HCT116 (cell line): ENCODE results near the gene DOCK11. TPM values are rescaled to one million over a fixed set of nuclear protein-coding genes. Genes with fewer than 3 reads are reported as not detected.

ENCODE experiments used
- ATAC-seq: fragments of 200-7000 bp; cut with Tn5 transposase; 2 replicates; pipeline ENCODE4 v1.9.1; 2020; ENCODE audit warnings: mild to moderate bottlenecking, moderate library complexity
- BruUV-seq: library from RNA; stranded (reverse); fragments of 400-500 nt; replicated peaks from 2 replicates; lab custom pipeline; 2021; lab: Mats Ljungman, UMichigan
- CTCF ChIA-PET: fragments of 300-600 bp; sonication (Branson Sonifier 250); formaldehyde crosslinking; loops from one replicate; lab custom pipeline; 2021; ENCODE audit warnings: antibody characterized with exemption; lab: Charles Lee
- POLR2A ChIA-PET: fragments of 300-600, 350-600 bp; sonication (Branson Sonifier 250); formaldehyde crosslinking; loops from one replicate; lab custom pipeline; 2021; ENCODE audit warnings: antibody characterized with exemption; lab: Charles Lee
- RAD21 ChIA-PET, 2 experiments: fragments of 300-600 bp; sonication (Branson Sonifier 250); formaldehyde crosslinking; loops; one replicate each; lab custom pipeline; 2023; ENCODE audit warnings: low total read pairs in 2 of 2; ENCODE audit not compliant: uncharacterized antibody in 2 of 2, unreplicated experiment in 2 of 2, low non-redundant PET in 1 of 2; lab: Charles Lee
- DNase-seq: peaks from one replicate; pipeline ENCODE4 v3.0.0-alpha.2; 2010; ENCODE audit warnings: low read depth, low spot score
- H2AFZ ChIP-seq: fragments of 200-600 bp; shearing (Covaris generic), sonication (generic); 2 replicates; pipeline ENCODE4 v1.6.1; 2017; ENCODE audit warnings: low read depth, mixed run types, mixed read lengths, antibody characterized with exemption, low read length; ENCODE audit not compliant: poor library complexity, severe bottlenecking
- H3K27ac ChIP-seq: 2 replicates; pipeline ENCODE4 v1.5.1; 2012; ENCODE audit warnings: low read depth, low read length
- H3K27me3 ChIP-seq: fragments of 200-600 bp; sonication (generic); 2 replicates; pipeline ENCODE4 v1.6.1; 2016; ENCODE audit warnings: mixed run types, low read length, mixed read lengths; ENCODE audit not compliant: insufficient read depth
- H3K36me3 ChIP-seq, 2 experiments: fragments of 200-500 bp in 1 of 2; fragments of 200-600 bp in 1 of 2; sonication (Bioruptor generic) in 1 of 2; sonication (generic) in 1 of 2; 2 replicates each; pipeline versions ENCODE4 v1.5.1 to v1.6.1; 2014 to 2016; ENCODE audit warnings: low read length in 2 of 2, inconsistent platforms in 1 of 2, mixed read lengths in 1 of 2, mixed run types in 1 of 2; ENCODE audit not compliant: insufficient read depth in 2 of 2, control insufficient read depth in 1 of 2
- H3K4me1 ChIP-seq, 2 experiments: fragments of 200-600 bp in 1 of 2; sonication (generic) in 1 of 2; 2 replicates each; pipeline versions ENCODE4 v1.5.1 to v1.6.1; 2012 to 2017; ENCODE audit warnings: low read length in 2 of 2, inconsistent platforms in 1 of 2, mild to moderate bottlenecking in 1 of 2, mixed read lengths in 1 of 2, mixed run types in 1 of 2, moderate library complexity in 1 of 2; ENCODE audit not compliant: insufficient read depth in 2 of 2, control insufficient read depth in 1 of 2
- H3K4me2 ChIP-seq: fragments of 200-600 bp; sonication (generic); 2 replicates; pipeline ENCODE4 v1.6.1; 2017; ENCODE audit warnings: mixed run types, low read length, mixed read lengths
- H3K4me3 ChIP-seq, 2 experiments: fragments of 200-600 bp in 1 of 2; sonication (generic) in 1 of 2; replicated peaks in 1 of 2; 2 replicates each; pipeline ENCODE4 v1.5.1; 2011 to 2016; ENCODE audit warnings: low read length in 2 of 2, control low read depth in 1 of 2, low read depth in 1 of 2, mild to moderate bottlenecking in 1 of 2, mixed read lengths in 1 of 2, mixed run types in 1 of 2
- H3K79me2 ChIP-seq: fragments of 200-600 bp; sonication (generic); 2 replicates; pipeline ENCODE4 v1.6.1; 2017; ENCODE audit warnings: mild to moderate bottlenecking, mixed run types, low read length, moderate library complexity, mixed read lengths; ENCODE audit not compliant: insufficient read depth
- H3K9ac ChIP-seq: fragments of 200-600 bp; sonication (generic); 2 replicates; pipeline ENCODE4 v1.6.1; 2016; ENCODE audit warnings: low read length, mixed read lengths
- H3K9me2 ChIP-seq: fragments of 200-600 bp; sonication (generic), shearing (Covaris generic); 2 replicates; pipeline ENCODE4 v1.6.1; 2017; ENCODE audit warnings: mixed run types, mild to moderate bottlenecking, moderate library complexity; ENCODE audit not compliant: insufficient read depth
- H3K9me3 ChIP-seq, 2 experiments: fragments of 200-500 bp in 1 of 2; fragments of 200-600 bp in 1 of 2; sonication (Bioruptor generic) in 1 of 2; sonication (generic) in 1 of 2; 2 replicates each; pipeline ENCODE4 v1.6.1; 2014 to 2017; ENCODE audit warnings: low read length in 2 of 2, mixed read lengths in 2 of 2, inconsistent platforms in 1 of 2, low read depth in 1 of 2, mild to moderate bottlenecking in 1 of 2, mixed run types in 1 of 2, moderate library complexity in 1 of 2; ENCODE audit not compliant: control insufficient read depth in 1 of 2, insufficient read depth in 1 of 2
- H4K20me1 ChIP-seq: fragments of 200-600 bp; sonication (generic), shearing (Covaris generic); 2 replicates; pipeline ENCODE4 v1.6.1; 2017; ENCODE audit warnings: mixed run types, mild to moderate bottlenecking, moderate library complexity; ENCODE audit not compliant: insufficient read depth
- CTCF ChIP-seq, 3 experiments: fragments of 200-600 bp in 1 of 3; sonication (generic) in 1 of 3; IDR thresholded peaks in 2 of 3; conservative IDR thresholded peaks in 1 of 3; 2 replicates each; pipeline ENCODE4 v1.5.1; 2012 to 2017; ENCODE audit warnings: low read depth in 2 of 3, low read length in 2 of 3, antibody characterized with exemption in 1 of 3, borderline replicate concordance in 1 of 3, control low read depth in 1 of 3, mild to moderate bottlenecking in 1 of 3, mixed read lengths in 1 of 3, mixed run types in 1 of 3, moderate library complexity in 1 of 3; ENCODE audit not compliant: insufficient read depth in 1 of 3
- RAD21 ChIP-seq: IDR thresholded peaks from 2 replicates; pipeline ENCODE4 v1.6.1; 2012; ENCODE audit warnings: low read depth, mild to moderate bottlenecking
- REST ChIP-seq: IDR thresholded peaks from 2 replicates; pipeline ENCODE4 v1.6.1; 2012; ENCODE audit warnings: low read depth
- intact Hi-C: fragments of 100-400 bp; cut with micrococcal nuclease; formaldehyde crosslinking; loops from 2 replicates; pipeline ENCODE4 v1.10.0; 2022
- total RNA-seq: library from RNA; stranded (reverse); gene quantifications from one replicate; pipeline ENCODE4 v1.2.1, GENCODE V29; 2021; ENCODE audit not compliant: unreplicated experiment

The DOCK11 gene
- total RNA-seq, 1 experiment from 2014 or later: 0.59 TPM

- Histone ChIP-seq H3K27me3 (no peaks in the 10 kb centered on the region), H3K9ac (no peak overlapping the region), H3K4me1 (no peaks in the 10 kb centered on the region), H3K79me2 (no peaks in the 10 kb centered on the region), H3K4me2 (no peak overlapping the region), H3K36me3 (no peaks in the 10 kb centered on the region), H4K20me1 (no peaks in the 10 kb centered on the region), H3K9me2 (no peaks in the 10 kb centered on the region), H3K9me3 (no peaks in the 10 kb centered on the region), H2AFZ (peak overlapping the region; percentile 45), H3K27ac (no peak overlapping the region), H3K4me3 (no peak overlapping the region)
- intact Hi-C loops: loop anchor here (1.0 kb wide), 1 partner anchor 163 kb away; no protein-coding TSS in a partner anchor
- peak; percentile 40 for DNase-seq
- no TSS peak for BruUV-seq
- CTCF ChIA-PET: interaction anchor here (0.7 to 1.9 kb wide), 7 partner anchors 11 to 422 kb away, joined by 3 to 28 read pairs (median 3); no protein-coding TSS in a partner anchor
- peak; percentile 88 for ATAC-seq
- POLR2A ChIA-PET: no interaction called here
- TF ChIP-seq CTCF (IDR thresholded peaks at IDR 0.05 in 2 of 3, conservative IDR thresholded peaks at IDR 0.05 in 1 of 3; ENCODE audit: borderline replicate concordance in 1 of 3, insufficient read depth in 1 of 3, low read depth in 2 of 3, low read length in 2 of 3) (peak; percentile 42 to 75 (median 49); a peak in 5 of 6 replicates), REST (no peak), RAD21 (peak; percentile 71)
- RAD21 ChIA-PET: interaction anchor here (0.8 to 1.9 kb wide), 3 partner anchors 163 to 165 kb away, joined by 3 to 7 read pairs (median 3); no protein-coding TSS in a partner anchor
Observed at GRCh38 chrX:118644378-118644777, 148.8 kb downstream of the DOCK11 start.
